AG09309 (cell line): ENCODE measurements around the gene CNIH2.
A peak's percentile ranks its signal among the peaks of the same experiment; 100 is the strongest.
"Not testable (repeated sequence)": the region's sequence is repeated elsewhere in the genome, so short reads cannot be mapped to it uniquely, and the experiment has no call there.

Experiments
- DNase-seq: peaks from one replicate; pipeline ENCODE4 v3.0.0-alpha.2; 2010; ENCODE audit warnings: low read depth
- H3K4me3 ChIP-seq: 2 replicates; pipeline ENCODE4 v1.5.1; 2011; ENCODE audit warnings: mild to moderate bottlenecking, low read depth, low read length, moderate library complexity; ENCODE audit not compliant: control insufficient read depth
- CTCF ChIP-seq: IDR thresholded peaks from 2 replicates; pipeline ENCODE4 v1.5.1; 2011; ENCODE audit warnings: mild to moderate bottlenecking, low read depth, low read length, inconsistent platforms; ENCODE audit not compliant: insufficient read depth, control insufficient read depth; ENCODE audit errors: missing control alignments

CNIH2 gene

GRCh38 chr11:66275396-66275795, 2.6 kb upstream of the CNIH2 start:
- TF ChIP-seq CTCF = no peak
- no peak for DNase-seq
- H3K4me3 ChIP-seq = no peak overlapping the region

DNA sequence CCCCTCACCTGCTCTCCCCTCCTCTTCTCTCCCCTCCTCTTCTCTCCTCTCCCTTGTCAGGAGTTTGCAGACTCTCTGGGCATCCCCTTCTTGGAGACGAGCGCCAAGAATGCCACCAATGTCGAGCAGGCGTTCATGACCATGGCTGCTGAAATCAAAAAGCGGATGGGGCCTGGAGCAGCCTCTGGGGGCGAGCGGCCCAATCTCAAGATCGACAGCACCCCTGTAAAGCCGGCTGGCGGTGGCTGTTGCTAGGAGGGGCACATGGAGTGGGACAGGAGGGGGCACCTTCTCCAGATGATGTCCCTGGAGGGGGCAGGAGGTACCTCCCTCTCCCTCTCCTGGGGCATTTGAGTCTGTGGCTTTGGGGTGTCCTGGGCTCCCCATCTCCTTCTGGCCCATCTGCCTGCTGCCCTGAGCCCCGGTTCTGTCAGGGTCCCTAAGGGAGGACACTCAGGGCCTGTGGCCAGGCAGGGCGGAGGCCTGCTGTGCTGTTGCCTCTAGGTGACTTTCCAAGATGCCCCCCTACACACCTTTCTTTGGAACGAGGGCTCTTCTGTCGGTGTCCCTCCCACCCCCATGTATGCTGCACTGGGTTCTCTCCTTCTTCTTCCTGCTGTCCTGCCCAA, 1.9 kb upstream of the CNIH2 start:
- no peak for TF ChIP-seq CTCF
- no peak for DNase-seq
- H3K4me3 ChIP-seq = no peak overlapping the region

DNA sequence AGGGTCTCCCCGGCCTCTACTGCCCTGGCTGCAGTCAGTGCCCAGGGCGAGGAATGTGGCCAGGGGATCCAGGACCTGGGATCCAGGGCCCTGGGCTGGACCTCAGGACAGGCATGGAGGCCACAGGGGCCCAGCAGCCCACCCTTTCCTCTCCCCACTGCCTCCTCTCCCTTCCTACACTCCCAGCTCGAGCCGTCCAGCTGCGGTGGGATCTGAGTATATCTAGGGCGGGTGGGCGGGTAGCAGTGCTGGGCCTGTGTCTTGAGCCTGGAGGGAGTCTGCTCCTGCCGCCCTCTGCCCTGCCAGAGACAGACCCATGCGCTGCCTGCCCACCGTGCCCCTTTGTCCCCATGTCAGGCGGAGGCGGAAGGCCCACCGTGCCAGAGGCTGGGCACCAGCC, 1.4 kb upstream of the CNIH2 start:
- not testable (repeated sequence) for H3K4me3 ChIP-seq, DNase-seq

DNA sequence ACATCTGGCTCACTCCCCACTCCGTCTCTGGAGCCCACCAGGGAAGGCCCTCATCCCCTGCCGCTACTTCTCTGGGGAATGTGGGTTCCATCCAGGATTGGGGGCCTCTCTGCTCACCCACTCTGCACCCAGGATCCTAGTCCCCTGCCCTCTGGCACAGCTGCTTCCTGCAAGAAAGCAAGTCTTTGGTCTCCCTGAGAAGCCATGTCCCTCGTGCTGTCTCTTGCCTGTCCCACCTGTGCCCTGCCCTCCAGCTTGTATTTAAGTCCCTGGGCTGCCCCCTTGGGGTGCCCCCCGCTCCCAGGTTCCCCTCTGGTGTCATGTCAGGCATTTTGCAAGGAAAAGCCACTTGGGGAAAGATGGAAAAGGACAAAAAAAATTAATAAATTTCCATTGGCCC, 911 bp upstream of the CNIH2 start:
- H3K4me3 ChIP-seq, DNase-seq: not testable (repeated sequence)

DNA sequence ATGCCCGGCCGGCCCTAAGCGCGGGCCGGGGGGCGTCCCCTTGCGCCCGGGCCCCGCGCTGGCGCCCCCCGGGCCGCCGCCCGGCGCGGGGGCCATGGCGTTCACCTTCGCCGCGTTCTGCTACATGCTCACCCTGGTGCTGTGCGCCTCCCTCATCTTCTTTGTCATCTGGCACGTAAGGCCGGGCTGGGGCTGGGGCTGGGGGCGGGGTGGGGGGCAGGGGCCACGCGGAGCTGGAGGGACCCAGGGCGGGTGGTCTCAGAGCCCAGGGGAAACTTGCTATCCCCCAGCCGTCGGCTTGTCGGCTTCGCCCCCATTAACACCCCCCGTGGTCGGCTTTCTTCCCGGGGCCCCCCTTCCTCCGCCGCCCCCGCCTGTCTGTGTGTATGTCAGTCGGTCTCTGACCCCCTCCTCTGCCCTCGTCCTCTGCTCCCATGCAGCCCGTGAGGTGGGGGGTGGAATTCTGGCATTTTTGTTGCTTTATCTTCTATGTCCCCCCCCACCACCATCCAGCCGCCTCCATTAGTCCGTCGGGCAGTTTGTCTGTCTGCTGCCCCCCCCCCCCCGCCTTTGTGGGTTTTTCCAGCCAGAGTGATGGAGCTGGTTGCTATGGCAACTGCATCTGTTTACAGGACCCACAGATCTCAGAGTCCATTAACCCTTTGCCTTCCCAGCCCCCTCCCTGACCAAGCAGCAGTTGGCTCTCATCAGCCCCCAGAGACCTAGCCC, 552 bp downstream of the CNIH2 start:
- no peak for TF ChIP-seq CTCF
- H3K4me3 ChIP-seq = peak overlapping the region; percentile 18; the same call in 1 of the 2 replicates
- no peak for DNase-seq

- no peak overlapping the region for H3K4me3 ChIP-seq
- TF ChIP-seq CTCF = no peak
- no peak for DNase-seq
These were observed 1.2 kb downstream of the CNIH2 start for GRCh38 chr11:66279092-66279734.

- no peak for TF ChIP-seq CTCF
- no peak overlapping the region for H3K4me3 ChIP-seq
- DNase-seq = no peak
These were observed 2.5 kb downstream of the CNIH2 start for GRCh38 chr11:66280428-66280827.
